ENCODE measurements around the gene GGN. TPM values are rescaled to one million over a fixed set of nuclear protein-coding genes. Genes with fewer than 3 reads are reported as not detected.

GGN gene
- total and polyA plus RNA-seq, 9 of the 15 experiments (the other 6 are each of a cell fraction or from before 2014, with no cell fraction given): 0.15 to 0.33 TPM; not detected in 7

DNA sequence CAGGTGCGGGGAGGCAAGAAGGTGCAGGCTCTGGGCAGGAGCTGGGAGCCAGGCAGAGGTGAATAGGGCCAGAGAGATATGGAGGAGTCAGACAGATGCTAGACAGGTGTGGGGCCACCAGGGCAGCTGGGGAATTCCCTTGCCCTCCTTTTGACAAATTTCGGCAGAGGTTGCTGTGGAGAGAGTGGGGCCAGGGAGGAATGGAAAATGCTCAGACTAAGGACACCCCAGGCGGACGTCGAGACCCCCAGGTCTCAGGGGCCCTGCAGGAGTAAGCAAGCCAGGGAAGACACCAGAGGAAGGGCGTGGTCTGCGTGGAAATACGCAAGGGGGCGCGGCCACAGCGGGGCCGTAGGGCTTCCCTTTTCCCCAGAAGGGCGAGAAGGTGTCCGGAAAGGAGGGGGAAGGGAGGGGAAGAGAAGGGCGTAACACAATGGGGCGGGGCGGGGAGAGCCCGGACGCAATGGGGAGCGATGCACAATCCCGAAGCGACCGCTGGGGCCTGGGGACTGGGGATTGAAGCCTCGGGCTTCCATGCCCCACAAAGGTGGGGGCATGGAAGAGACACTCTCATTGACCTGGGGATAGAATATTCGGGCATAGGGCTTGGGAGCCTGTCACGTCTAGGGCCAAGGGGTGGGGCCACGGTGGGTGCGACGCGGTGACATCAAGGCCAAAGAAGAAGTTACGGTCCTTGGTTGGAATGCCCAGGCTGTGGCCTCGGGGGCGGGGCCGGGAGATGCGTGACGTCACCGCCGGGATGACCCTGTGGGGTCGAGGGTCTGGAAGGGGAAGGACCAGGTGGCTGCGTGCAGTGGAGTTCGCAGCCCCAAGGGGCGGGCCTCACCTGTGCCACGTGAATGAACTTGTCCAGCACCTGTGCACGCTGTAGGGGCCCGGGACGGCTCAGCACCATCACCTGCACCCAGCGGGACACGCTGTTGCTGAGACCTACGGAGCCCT is 30.0 kb upstream of the GGN start (continued):
- TF ChIP-seq NFATC3 (IDR thresholded peaks at IDR 0.05) (no peak), ZNF436 (CRISPR knock-in tag; IDR thresholded peaks at IDR 0.05) (no peak), ZBTB1 (CRISPR knock-in tag; IDR thresholded peaks at IDR 0.05; ENCODE audit: borderline replicate concordance, low read depth) (no peak), SMARCC2 (IDR thresholded peaks at IDR 0.05; ENCODE audit: low read depth) (no peak), PTBP1 (IDR thresholded peaks at IDR 0.05; ENCODE audit: low read depth, low read length) (no peak), SAFB2 (IDR thresholded peaks at IDR 0.05; ENCODE audit: borderline replicate concordance, low read depth, low read length, severe bottlenecking) (no peak), STAT5A (IDR thresholded peaks at IDR 0.05; ENCODE audit: borderline replicate concordance, low read length) (peak; percentile 9; the same call in 1 of the 2 replicates), L3MBTL2 (IDR thresholded peaks at IDR 0.05) (peak; percentile 50; the same call in 1 of the 2 replicates), FOS (IDR thresholded peaks at IDR 0.05; ENCODE audit: extremely low read depth, insufficient read length) (no peak), ZSCAN29 (IDR thresholded peaks at IDR 0.05) (no peak), RBM39 (optimal IDR thresholded peaks at IDR 0.05; ENCODE audit: low read depth, low read length) (no peak), CAMTA2 (CRISPR knock-in tag; conservative IDR thresholded peaks at IDR 0.05) (no peak)
- TF ChIP-seq, protein P1, sequence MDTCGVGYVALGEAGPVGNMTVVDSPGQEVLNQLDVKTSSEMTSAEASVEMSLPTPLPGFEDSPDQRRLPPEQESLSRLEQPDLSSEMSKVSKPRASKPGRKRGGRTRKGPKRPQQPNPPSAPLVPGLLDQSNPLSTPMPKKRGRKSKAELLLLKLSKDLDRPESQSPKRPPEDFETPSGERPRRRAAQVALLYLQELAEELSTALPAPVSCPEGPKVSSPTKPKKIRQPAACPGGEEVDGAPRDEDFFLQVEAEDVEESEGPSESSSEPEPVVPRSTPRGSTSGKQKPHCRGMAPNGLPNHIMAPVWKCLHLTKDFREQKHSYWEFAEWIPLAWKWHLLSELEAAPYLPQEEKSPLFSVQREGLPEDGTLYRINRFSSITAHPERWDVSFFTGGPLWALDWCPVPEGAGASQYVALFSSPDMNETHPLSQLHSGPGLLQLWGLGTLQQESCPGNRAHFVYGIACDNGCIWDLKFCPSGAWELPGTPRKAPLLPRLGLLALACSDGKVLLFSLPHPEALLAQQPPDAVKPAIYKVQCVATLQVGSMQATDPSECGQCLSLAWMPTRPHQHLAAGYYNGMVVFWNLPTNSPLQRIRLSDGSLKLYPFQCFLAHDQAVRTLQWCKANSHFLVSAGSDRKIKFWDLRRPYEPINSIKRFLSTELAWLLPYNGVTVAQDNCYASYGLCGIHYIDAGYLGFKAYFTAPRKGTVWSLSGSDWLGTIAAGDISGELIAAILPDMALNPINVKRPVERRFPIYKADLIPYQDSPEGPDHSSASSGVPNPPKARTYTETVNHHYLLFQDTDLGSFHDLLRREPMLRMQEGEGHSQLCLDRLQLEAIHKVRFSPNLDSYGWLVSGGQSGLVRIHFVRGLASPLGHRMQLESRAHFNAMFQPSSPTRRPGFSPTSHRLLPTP (IDR thresholded peaks at IDR 0.05; ENCODE audit: borderline replicate concordance, extremely low read depth, insufficient read length): no peak
- TF ChIP-seq, protein P2, sequence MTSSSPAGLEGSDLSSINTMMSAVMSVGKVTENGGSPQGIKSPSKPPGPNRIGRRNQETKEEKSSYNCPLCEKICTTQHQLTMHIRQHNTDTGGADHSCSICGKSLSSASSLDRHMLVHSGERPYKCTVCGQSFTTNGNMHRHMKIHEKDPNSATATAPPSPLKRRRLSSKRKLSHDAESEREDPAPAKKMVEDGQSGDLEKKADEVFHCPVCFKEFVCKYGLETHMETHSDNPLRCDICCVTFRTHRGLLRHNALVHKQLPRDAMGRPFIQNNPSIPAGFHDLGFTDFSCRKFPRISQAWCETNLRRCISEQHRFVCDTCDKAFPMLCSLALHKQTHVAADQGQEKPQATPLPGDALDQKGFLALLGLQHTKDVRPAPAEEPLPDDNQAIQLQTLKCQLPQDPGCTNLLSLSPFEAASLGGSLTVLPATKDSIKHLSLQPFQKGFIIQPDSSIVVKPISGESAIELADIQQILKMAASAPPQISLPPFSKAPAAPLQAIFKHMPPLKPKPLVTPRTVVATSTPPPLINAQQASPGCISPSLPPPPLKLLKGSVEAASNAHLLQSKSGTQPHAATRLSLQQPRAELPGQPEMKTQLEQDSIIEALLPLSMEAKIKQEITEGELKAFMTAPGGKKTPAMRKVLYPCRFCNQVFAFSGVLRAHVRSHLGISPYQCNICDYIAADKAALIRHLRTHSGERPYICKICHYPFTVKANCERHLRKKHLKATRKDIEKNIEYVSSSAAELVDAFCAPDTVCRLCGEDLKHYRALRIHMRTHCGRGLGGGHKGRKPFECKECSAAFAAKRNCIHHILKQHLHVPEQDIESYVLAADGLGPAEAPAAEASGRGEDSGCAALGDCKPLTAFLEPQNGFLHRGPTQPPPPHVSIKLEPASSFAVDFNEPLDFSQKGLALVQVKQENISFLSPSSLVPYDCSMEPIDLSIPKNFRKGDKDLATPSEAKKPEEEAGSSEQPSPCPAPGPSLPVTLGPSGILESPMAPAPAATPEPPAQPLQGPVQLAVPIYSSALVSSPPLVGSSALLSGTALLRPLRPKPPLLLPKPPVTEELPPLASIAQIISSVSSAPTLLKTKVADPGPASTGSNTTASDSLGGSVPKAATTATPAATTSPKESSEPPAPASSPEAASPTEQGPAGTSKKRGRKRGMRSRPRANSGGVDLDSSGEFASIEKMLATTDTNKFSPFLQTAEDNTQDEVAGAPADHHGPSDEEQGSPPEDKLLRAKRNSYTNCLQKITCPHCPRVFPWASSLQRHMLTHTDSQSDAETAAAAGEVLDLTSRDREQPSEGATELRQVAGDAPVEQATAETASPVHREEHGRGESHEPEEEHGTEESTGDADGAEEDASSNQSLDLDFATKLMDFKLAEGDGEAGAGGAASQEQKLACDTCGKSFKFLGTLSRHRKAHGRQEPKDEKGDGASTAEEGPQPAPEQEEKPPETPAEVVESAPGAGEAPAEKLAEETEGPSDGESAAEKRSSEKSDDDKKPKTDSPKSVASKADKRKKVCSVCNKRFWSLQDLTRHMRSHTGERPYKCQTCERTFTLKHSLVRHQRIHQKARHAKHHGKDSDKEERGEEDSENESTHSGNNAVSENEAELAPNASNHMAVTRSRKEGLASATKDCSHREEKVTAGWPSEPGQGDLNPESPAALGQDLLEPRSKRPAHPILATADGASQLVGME (CRISPR knock-in tag; IDR thresholded peaks at IDR 0.05): no peak
- TF ChIP-seq, protein P3, sequence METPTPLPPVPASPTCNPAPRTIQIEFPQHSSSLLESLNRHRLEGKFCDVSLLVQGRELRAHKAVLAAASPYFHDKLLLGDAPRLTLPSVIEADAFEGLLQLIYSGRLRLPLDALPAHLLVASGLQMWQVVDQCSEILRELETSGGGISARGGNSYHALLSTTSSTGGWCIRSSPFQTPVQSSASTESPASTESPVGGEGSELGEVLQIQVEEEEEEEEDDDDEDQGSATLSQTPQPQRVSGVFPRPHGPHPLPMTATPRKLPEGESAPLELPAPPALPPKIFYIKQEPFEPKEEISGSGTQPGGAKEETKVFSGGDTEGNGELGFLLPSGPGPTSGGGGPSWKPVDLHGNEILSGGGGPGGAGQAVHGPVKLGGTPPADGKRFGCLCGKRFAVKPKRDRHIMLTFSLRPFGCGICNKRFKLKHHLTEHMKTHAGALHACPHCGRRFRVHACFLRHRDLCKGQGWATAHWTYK (CRISPR knock-in tag; IDR thresholded peaks at IDR 0.05): no peak

Measured in K562 (cell line).